Stimulated activated CD8-positive, alpha-beta memory T cell treated with anti-CD3 and anti-CD28 coated beads, Interleukin-7, amount 100 ng/mL, for 24 hours (primary cell): ENCODE results near the gene IL23R.

Source experiments
- DNase-seq: peaks from one replicate; pipeline ENCODE4 v3.0.0-alpha.2; 2020; ENCODE audit warnings: low read depth

The IL23R gene

GRCh38 chr1:67239738-67240137 is 73.5 kb downstream of the IL23R start:
- no peak for DNase-seq

- no peak for DNase-seq
Observed at GRCh38 chr1:67241200-67241746, 75.0 kb downstream of the IL23R start.

- no peak for DNase-seq
Observed at GRCh38 chr1:67242016-67242415, 75.8 kb downstream of the IL23R start.

- no peak for DNase-seq
Observed at GRCh38 chr1:67250051-67250653, 83.9 kb downstream of the IL23R start.

GRCh38 chr1:67256291-67257172 is 90.3 kb downstream of the IL23R start:
- no peak for DNase-seq

GRCh38 chr1:67257173-67257535 is 90.9 kb downstream of the IL23R start:
- no peak for DNase-seq

GRCh38 chr1:67261680-67262079 is 95.4 kb downstream of the IL23R start:
- no peak for DNase-seq

- no peak for DNase-seq
Observed at GRCh38 chr1:67262735-67263134, 96.5 kb downstream of the IL23R start.

- DNase-seq: no peak
Observed at GRCh38 chr1:67264152-67264551, 97.9 kb downstream of the IL23R start.

- no peak for DNase-seq
Observed at GRCh38 chr1:67264899-67265298, 98.6 kb downstream of the IL23R start.

GRCh38 chr1:67269061-67269460 is 102.8 kb downstream of the IL23R start:
- no peak for DNase-seq

GRCh38 chr1:67270541-67270940 is 104.3 kb downstream of the IL23R start:
- DNase-seq: no peak

GRCh38 chr1:67273591-67273990 is 107.3 kb downstream of the IL23R start:
- DNase-seq: no peak

- no peak for DNase-seq
Observed at GRCh38 chr1:67274623-67275325, 108.5 kb downstream of the IL23R start.

- DNase-seq: no peak
Observed at GRCh38 chr1:67280696-67281095, 114.4 kb downstream of the IL23R start.

- DNase-seq: no peak
Observed at GRCh38 chr1:67281244-67281643, 115.0 kb downstream of the IL23R start.

- DNase-seq: no peak
Observed at GRCh38 chr1:67285780-67286488, 119.7 kb downstream of the IL23R start.

GRCh38 chr1:67290236-67290635 is 124.0 kb downstream of the IL23R start:
- DNase-seq: no peak

- no peak for DNase-seq
Observed at GRCh38 chr1:67294836-67295617, 128.8 kb downstream of the IL23R start.

- DNase-seq: no peak
Observed at GRCh38 chr1:67298762-67299161, 132.5 kb downstream of the IL23R start.

GRCh38 chr1:67299296-67299695 is 133.0 kb downstream of the IL23R start:
- no peak for DNase-seq
